Measurements from ENCODE around the gene GNG2. TPM values are rescaled to one million over a fixed set of nuclear protein-coding genes. Genes with fewer than 3 reads are reported as not detected.

The GNG2 gene
- polyA plus RNA-seq, 1 of the 3 experiments (the other 2 are of a cell fraction), result 17.8 TPM

- TF ChIP-seq IRF3 (IDR thresholded peaks at IDR 0.05; ENCODE audit: low read depth, low read length) (no peak), PBX3 (IDR thresholded peaks at IDR 0.05) (peak; percentile 28), NFIC (IDR thresholded peaks at IDR 0.05; ENCODE audit: borderline replicate concordance) (peak; percentile 16; the same call in 1 of the 2 replicates)
These were observed 139.7 kb downstream of the GNG2 start (continued) for GRCh38 chr14:52000019-52000582.

- peak overlapping the region in 1 of 2 experiments; percentile 90; a peak in 2 of 4 replicates for H3K27ac ChIP-seq (ENCODE audit: low read depth in 2 of 2, low read length in 1 of 2)
- TF ChIP-seq PBX3 (IDR thresholded peaks at IDR 0.05) (no peak), EZH2phosphoT487 (IDR thresholded peaks at IDR 0.05; ENCODE audit: borderline replicate concordance, low read depth) (no peak), CHD2 (IDR thresholded peaks at IDR 0.05; ENCODE audit: low read length, partially characterized antibody) (no peak), CTCF (IDR thresholded peaks at IDR 0.05) (no peak), MXI1 (IDR thresholded peaks at IDR 0.05; ENCODE audit: low read depth, low read length) (no peak), FOXM1 (IDR thresholded peaks at IDR 0.05; ENCODE audit: low read depth) (no peak), EP300 (IDR thresholded peaks at IDR 0.05; ENCODE audit: borderline replicate concordance in 1 of 2, low read depth in 1 of 2, low read length in 1 of 2) (no peak), RFX5 (IDR thresholded peaks at IDR 0.05; ENCODE audit: low read length) (no peak), ZBTB33 (IDR thresholded peaks at IDR 0.05; ENCODE audit: borderline replicate concordance, low read depth) (no peak), REST (IDR thresholded peaks at IDR 0.05; ENCODE audit: low read depth, low read length) (no peak), RXRA (IDR thresholded peaks at IDR 0.05; ENCODE audit: borderline replicate concordance, low read depth) (no peak), ELF1 (IDR thresholded peaks at IDR 0.05) (no peak)
These were observed 140.3 kb downstream of the GNG2 start for GRCh38 chr14:52000696-52001095.

More at GRCh38 chr14:52000696-52001095, 140.3 kb downstream of the GNG2 start:
- H3K36me3 ChIP-seq (replicated peaks in 1 of 2; ENCODE audit: control insufficient read depth in 1 of 2, insufficient read depth in 2 of 2, low read length in 1 of 2), result peaks cover 76 to 97% of the 10 kb centered on the region in 2 experiments
- ChIA-PET POLR2A (no interaction called here), CTCF (no interaction called here)
- DNase-seq, result no peak
- no peak overlapping the region for H3K4me3 ChIP-seq (ENCODE audit: low read depth in 2 of 2, low read length in 1 of 2)
- H3K27me3 ChIP-seq (ENCODE audit: insufficient read depth), result no peaks in the 10 kb centered on the region
- peaks cover 54% of the 10 kb centered on the region for H3K79me2 ChIP-seq (ENCODE audit: insufficient read depth)
- 83% methylated on average over 3 of the region's 3 CpGs for WGBS (ENCODE audit: low lambda C conversion rate)
- no peaks in the 10 kb centered on the region for H3K9me3 ChIP-seq
- H3K4me2 ChIP-seq, result peak overlapping the region; percentile 17; the same call in 1 of the 2 replicates
- H3K9me2 ChIP-seq, result no peaks in the 10 kb centered on the region
- H3K9ac ChIP-seq, result peak overlapping the region; percentile 48; the same call in 1 of the 2 replicates
- no peak overlapping the region for H2AFZ ChIP-seq (ENCODE audit: low read depth)
- peaks cover 35% of the 10 kb centered on the region for H3F3A ChIP-seq (replicated peaks; ENCODE audit: insufficient read depth)
- peaks cover 0 to 17% of the 10 kb centered on the region in 2 experiments; a peak in 2 of 4 replicates for H3K4me1 ChIP-seq (ENCODE audit: control insufficient read depth in 1 of 2, insufficient read depth in 2 of 2, low read depth in 1 of 2, low read length in 1 of 2)
- H4K20me1 ChIP-seq (ENCODE audit: insufficient read depth), result no peaks in the 10 kb centered on the region

Data from SK-N-SH (cell line).